ENCODE data around the gene NEK6.

DNA sequence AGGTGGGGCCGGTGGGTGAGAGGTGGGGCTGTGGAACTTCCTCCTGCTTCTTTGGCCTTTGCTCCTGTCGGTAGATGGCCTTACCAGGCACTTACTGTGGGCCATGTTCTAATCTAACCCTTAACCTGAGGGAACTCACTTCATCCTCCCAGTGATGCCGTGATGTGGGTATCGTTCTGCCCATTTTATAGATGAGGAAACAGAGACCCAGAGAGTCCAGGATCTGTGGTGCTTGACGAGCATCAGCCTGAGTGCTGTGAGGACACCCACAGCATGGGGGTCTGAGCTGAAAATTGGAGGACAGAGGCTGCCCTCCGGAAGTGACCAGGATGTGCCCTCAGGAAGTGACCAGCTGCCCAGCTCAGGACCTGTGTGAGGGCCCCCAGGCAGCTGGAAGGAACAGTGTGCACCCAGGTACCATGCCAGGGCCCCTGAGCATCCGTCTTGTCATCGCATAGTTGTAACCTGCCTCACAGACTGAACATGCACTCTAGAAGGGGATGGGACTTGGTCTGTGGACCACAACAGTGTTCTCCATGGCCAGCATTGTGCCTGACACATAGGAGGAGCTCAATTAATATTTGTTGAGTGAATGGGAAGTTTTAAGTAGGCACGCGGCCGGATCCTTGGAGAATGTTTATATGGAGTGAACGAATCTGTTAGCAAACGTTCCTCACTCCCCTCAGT is 8.5 kb downstream of the NEK6 start:
- TF ChIP-seq, protein P1, sequence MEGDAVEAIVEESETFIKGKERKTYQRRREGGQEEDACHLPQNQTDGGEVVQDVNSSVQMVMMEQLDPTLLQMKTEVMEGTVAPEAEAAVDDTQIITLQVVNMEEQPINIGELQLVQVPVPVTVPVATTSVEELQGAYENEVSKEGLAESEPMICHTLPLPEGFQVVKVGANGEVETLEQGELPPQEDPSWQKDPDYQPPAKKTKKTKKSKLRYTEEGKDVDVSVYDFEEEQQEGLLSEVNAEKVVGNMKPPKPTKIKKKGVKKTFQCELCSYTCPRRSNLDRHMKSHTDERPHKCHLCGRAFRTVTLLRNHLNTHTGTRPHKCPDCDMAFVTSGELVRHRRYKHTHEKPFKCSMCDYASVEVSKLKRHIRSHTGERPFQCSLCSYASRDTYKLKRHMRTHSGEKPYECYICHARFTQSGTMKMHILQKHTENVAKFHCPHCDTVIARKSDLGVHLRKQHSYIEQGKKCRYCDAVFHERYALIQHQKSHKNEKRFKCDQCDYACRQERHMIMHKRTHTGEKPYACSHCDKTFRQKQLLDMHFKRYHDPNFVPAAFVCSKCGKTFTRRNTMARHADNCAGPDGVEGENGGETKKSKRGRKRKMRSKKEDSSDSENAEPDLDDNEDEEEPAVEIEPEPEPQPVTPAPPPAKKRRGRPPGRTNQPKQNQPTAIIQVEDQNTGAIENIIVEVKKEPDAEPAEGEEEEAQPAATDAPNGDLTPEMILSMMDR (conservative IDR thresholded peaks at IDR 0.05; ENCODE audit: low read depth, low read length) = no peak
- TF ChIP-seq EZH2phosphoT487 (IDR thresholded peaks at IDR 0.05; ENCODE audit: borderline replicate concordance, low read length) = no peak
- no peak for TF ChIP-seq EZH2 (IDR thresholded peaks at IDR 0.05; ENCODE audit: low read length, unreplicated experiment)
